Mononuclear cell (primary cell): ENCODE results near the gene NMRK1. TPM values are rescaled to one million over a fixed set of nuclear protein-coding genes. Genes with fewer than 3 reads are reported as not detected.

Experiments used
- H3K27me3 ChIP-seq: 2 replicates; pipeline ENCODE4 v1.6.0; 2011; ENCODE audit warnings: low read length, control low read depth; ENCODE audit not compliant: insufficient read depth
- H3K4me1 ChIP-seq: 2 replicates; pipeline ENCODE4 v1.5.1; 2011; ENCODE audit warnings: mild to moderate bottlenecking, low read length, control low read depth; ENCODE audit not compliant: insufficient read depth
- H3K4me3 ChIP-seq: 2 replicates; pipeline ENCODE4 v1.5.1; 2011; ENCODE audit warnings: mild to moderate bottlenecking, low read length, moderate library complexity
- H3K9me3 ChIP-seq: 2 replicates; pipeline ENCODE4 v1.5.1; 2011; ENCODE audit warnings: low read depth, mild to moderate bottlenecking, control low read depth, low read length
- total RNA-seq: library from RNA; depleted of rRNA; stranded (reverse); fragments of >200 nt; gene quantifications from one replicate; pipeline ENCODE4 v1.2.3, GENCODE V29; 2012

The NMRK1 gene
- total RNA-seq, 1 donor: 18.4 TPM

GRCh38 chr9:75109210-75109839 is 21.4 kb upstream of the NMRK1 start:
- Histone ChIP-seq H3K9me3 (no peaks in the 10 kb centered on the region), H3K27me3 (no peaks in the 10 kb centered on the region), H3K4me3 (no peak overlapping the region), H3K4me1 (peaks cover 34% of the 10 kb centered on the region)

- H3K9me3 ChIP-seq: no peaks in the 10 kb centered on the region
- no peak overlapping the region for H3K4me3 ChIP-seq
- no peaks in the 10 kb centered on the region for H3K27me3 ChIP-seq
- peaks cover 42% of the 10 kb centered on the region for H3K4me1 ChIP-seq
Measured at GRCh38 chr9:75108571-75108970, 20.6 kb upstream of the NMRK1 start.

GRCh38 chr9:75106857-75107256 is 18.9 kb upstream of the NMRK1 start:
- Histone ChIP-seq H3K27me3 (no peaks in the 10 kb centered on the region), H3K4me3 (no peak overlapping the region), H3K4me1 (peaks cover 43% of the 10 kb centered on the region), H3K9me3 (no peaks in the 10 kb centered on the region)

- no peaks in the 10 kb centered on the region for H3K27me3 ChIP-seq
- peaks cover 39% of the 10 kb centered on the region for H3K4me1 ChIP-seq
- H3K9me3 ChIP-seq: no peaks in the 10 kb centered on the region
- H3K4me3 ChIP-seq: no peak overlapping the region
Measured at GRCh38 chr9:75105841-75106240, 17.9 kb upstream of the NMRK1 start.

- H3K4me1 ChIP-seq: peaks cover 42% of the 10 kb centered on the region
- H3K4me3 ChIP-seq: no peak overlapping the region
- H3K9me3 ChIP-seq: no peaks in the 10 kb centered on the region
- no peaks in the 10 kb centered on the region for H3K27me3 ChIP-seq
Measured at GRCh38 chr9:75105019-75105540, 17.1 kb upstream of the NMRK1 start.

GRCh38 chr9:75104607-75105006 is 16.7 kb upstream of the NMRK1 start:
- Histone ChIP-seq H3K27me3 (no peaks in the 10 kb centered on the region), H3K4me3 (no peak overlapping the region), H3K4me1 (peaks cover 44% of the 10 kb centered on the region), H3K9me3 (no peaks in the 10 kb centered on the region)

- H3K4me1 ChIP-seq: peaks cover 43% of the 10 kb centered on the region
- no peak overlapping the region for H3K4me3 ChIP-seq
- no peaks in the 10 kb centered on the region for H3K27me3 ChIP-seq
- H3K9me3 ChIP-seq: no peaks in the 10 kb centered on the region
Measured at GRCh38 chr9:75102177-75102790, 14.3 kb upstream of the NMRK1 start.

- Histone ChIP-seq H3K4me3 (no peak overlapping the region), H3K9me3 (no peaks in the 10 kb centered on the region), H3K27me3 (no peaks in the 10 kb centered on the region), H3K4me1 (peaks cover 48% of the 10 kb centered on the region)
Measured at GRCh38 chr9:75101004-75101588, 13.1 kb upstream of the NMRK1 start.

GRCh38 chr9:75096796-75097195 is 8.8 kb upstream of the NMRK1 start:
- H3K4me3 ChIP-seq: no peak overlapping the region
- peaks cover 61% of the 10 kb centered on the region for H3K4me1 ChIP-seq
- H3K27me3 ChIP-seq: no peaks in the 10 kb centered on the region
- no peaks in the 10 kb centered on the region for H3K9me3 ChIP-seq

- Histone ChIP-seq H3K27me3 (no peaks in the 10 kb centered on the region), H3K9me3 (no peaks in the 10 kb centered on the region), H3K4me1 (peaks cover 66% of the 10 kb centered on the region), H3K4me3 (no peak overlapping the region)
Measured at GRCh38 chr9:75092766-75093165, 4.8 kb upstream of the NMRK1 start.

GRCh38 chr9:75090579-75090978 is 2.6 kb upstream of the NMRK1 start:
- Histone ChIP-seq H3K9me3 (no peaks in the 10 kb centered on the region), H3K4me1 (peaks cover 72% of the 10 kb centered on the region), H3K4me3 (no peak overlapping the region)

GRCh38 chr9:75089373-75089766 is 1.4 kb upstream of the NMRK1 start:
- Histone ChIP-seq H3K4me1 (peaks cover 66% of the 10 kb centered on the region), H3K4me3 (peak overlapping the region; percentile 99), H3K9me3 (no peaks in the 10 kb centered on the region), H3K27me3 (no peaks in the 10 kb centered on the region)

More at GRCh38 chr9:75090579-75090978, 2.6 kb upstream of the NMRK1 start:
- H3K27me3 ChIP-seq: no peaks in the 10 kb centered on the region

GRCh38 chr9:75088646-75089372 is 854 bp upstream of the NMRK1 start:
- H3K4me1 ChIP-seq: peaks cover 60% of the 10 kb centered on the region
- H3K4me3 ChIP-seq: peak overlapping the region; percentile 99
- H3K9me3 ChIP-seq: no peaks in the 10 kb centered on the region
- H3K27me3 ChIP-seq: no peaks in the 10 kb centered on the region

GRCh38 chr9:75087289-75087823 is 599 bp downstream of the NMRK1 start:
- no peaks in the 10 kb centered on the region for H3K9me3 ChIP-seq
- H3K27me3 ChIP-seq: no peaks in the 10 kb centered on the region
- peak overlapping the region; percentile 99 for H3K4me3 ChIP-seq
- peaks cover 52% of the 10 kb centered on the region for H3K4me1 ChIP-seq
